Measurements from ENCODE around the gene ZC3H12C. TPM values are rescaled to one million over a fixed set of nuclear protein-coding genes. Genes with fewer than 3 reads are reported as not detected.

The ZC3H12C gene
- total RNA-seq, 1 donor from 2014 or later = 13.9 TPM

DNA sequence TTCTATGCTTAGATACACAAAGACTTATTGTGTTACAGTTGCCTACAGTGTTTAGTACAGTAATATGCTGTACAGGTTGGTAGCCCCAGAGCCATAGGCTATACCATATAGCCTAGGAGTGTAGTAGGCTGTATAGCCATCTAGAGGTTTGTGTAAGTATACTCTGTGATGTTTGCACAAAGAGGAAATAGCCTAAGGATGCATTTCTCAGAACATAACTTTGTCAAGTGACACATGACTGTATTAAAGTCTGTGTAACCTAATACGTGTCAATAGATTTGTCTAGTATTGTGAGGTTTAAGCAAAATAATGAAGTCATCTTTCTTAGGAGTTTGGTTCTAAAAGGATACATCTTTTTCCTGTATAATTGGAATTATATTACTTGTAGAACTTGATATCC, 5.5 kb downstream of the ZC3H12C start:
- no peak for DNase-seq (ENCODE audit: low spot score)

DNA sequence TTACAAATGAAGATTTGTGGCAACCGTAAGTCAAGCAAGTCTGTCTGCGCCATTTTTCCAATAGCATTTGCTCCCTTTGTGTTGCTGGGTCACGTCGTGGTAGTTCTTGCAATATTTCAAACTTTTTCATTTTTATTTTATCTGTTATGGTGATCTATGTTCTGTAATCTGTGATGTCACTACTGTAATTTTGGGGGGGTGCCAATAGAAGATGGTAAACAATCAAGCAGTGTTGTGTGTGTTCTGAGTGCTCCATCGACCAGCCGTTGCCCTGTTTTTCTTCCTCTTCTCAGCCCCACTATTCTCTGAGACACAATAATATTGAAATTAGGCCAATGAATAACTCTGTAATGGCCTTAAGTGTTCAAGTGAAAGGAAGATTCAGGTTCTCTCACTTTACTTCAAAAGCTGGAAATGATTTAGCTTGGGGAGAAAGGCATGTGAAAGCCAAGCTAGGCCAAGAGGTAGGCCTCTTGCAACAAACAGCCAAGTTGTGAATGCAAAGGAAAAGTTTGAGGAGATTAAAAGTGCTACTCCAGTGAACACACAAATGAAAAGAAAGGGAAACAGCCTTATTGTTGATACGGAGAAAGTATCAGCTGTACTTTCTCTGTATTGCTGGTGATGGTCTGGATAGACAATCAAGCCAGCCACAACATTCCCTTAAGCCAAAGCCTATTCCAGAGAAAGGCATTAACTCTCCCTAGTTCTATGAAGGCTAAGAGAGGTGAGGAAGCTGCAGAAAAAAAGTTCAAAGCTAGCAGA, 7.5 kb downstream of the ZC3H12C start:
- no peak for DNase-seq (ENCODE audit: low spot score)

DNA sequence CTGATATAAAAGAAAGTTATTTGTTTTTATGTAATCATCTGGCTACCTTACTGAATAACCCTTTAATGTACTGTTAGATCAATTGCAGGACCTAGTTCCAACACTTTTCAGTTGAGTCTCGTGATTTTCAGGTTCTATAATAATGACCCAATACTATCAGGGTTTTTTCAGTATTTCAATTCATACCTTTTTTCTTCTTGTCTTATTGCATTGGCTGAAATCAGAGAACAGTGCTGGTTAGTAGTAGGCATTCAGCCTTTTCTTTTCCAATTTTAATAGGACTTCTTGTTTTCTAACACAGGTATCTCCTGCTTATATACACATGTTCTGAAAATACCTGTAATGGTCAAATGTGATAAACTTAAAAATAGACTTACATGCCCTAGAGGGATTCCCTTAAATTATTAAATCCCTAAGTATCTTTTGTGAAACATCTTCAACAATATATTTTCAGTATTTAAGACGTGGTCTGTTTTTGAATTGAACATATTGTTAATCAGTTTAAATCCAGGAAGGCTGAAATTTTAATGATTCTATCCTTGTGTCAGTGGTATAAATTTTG, 13.6 kb downstream of the ZC3H12C start:
- DNase-seq (ENCODE audit: low spot score) = no peak

GRCh38 chr11:110110854-110111253, 17.7 kb downstream of the ZC3H12C start:
- DNase-seq (ENCODE audit: low spot score) = no peak

- DNase-seq (ENCODE audit: low spot score) = no peak
These were observed 19.3 kb downstream of the ZC3H12C start for GRCh38 chr11:110112457-110112856.

GRCh38 chr11:110113505-110113904, 20.3 kb downstream of the ZC3H12C start:
- no peak for DNase-seq (ENCODE audit: low spot score)

GRCh38 chr11:110113973-110114372, 20.8 kb downstream of the ZC3H12C start:
- no peak for DNase-seq (ENCODE audit: low spot score)

DNA sequence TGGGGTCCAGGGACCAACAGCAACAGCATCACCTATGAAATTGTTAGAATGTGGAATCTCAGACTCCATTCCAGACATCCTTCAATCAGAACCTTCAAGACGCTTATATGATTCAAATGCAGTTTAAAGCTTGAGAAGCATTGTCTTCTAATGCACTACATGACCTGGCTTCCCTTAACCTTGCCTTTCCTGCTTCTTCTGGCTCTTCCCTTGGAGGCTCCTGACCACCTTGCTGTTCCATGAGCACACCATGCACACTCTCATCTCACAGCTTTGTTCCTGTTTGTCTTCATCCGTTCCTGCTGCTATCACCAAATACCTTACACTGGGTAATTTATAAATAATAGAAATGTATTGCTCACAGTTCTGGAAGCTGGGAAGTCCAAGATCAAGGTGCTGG, 26.1 kb downstream of the ZC3H12C start:
- DNase-seq (ENCODE audit: low spot score) = no peak

GRCh38 chr11:110121204-110121603, 28.0 kb downstream of the ZC3H12C start:
- no peak for DNase-seq (ENCODE audit: low spot score)

GRCh38 chr11:110123003-110123402, 29.8 kb downstream of the ZC3H12C start:
- DNase-seq (ENCODE audit: low spot score) = no peak

DNA sequence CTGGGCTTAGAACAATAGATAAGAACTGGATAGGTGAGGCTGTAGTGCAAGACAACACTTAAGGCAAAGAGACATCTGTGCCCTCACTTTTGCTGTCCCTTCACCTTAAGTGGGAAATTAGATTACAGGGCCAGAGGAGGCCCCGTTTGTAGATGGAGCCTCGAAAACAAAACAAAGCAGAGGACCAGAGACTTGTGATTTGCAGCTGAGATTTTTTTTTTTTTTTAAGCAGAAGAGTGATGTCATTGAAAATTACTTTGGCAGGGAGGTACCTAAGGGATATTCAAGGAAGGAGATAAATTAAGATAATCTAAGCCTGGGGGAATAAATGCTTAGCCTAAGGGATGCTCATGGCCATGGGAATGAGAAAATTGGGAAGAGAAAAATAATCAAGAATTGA, 31.4 kb downstream of the ZC3H12C start:
- DNase-seq (ENCODE audit: low spot score) = no peak

GRCh38 chr11:110125632-110126031, 32.4 kb downstream of the ZC3H12C start:
- DNase-seq (ENCODE audit: low spot score) = no peak

GRCh38 chr11:110126936-110127335, 33.7 kb downstream of the ZC3H12C start:
- no peak for DNase-seq (ENCODE audit: low spot score)

DNA sequence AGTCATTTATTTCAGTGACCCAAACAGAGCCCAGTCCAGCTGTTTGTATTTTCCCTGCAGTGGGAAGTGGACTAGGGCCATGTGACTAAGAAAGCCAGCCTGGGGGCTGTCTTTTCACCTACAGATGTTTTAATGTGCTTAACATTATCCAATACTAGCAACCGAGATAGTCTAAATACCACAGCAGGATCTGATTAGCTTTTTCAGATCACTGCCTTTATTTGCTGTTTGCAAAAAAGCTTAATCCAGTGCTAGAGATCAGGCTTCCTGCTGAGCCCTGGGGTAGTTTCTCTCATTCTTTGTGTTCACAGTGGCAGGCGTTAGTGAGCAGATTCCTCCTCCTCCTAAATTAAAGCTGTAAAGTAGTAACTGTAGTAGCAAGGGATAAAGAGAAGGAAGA, 35.0 kb downstream of the ZC3H12C start:
- DNase-seq (ENCODE audit: low spot score) = no peak

DNA sequence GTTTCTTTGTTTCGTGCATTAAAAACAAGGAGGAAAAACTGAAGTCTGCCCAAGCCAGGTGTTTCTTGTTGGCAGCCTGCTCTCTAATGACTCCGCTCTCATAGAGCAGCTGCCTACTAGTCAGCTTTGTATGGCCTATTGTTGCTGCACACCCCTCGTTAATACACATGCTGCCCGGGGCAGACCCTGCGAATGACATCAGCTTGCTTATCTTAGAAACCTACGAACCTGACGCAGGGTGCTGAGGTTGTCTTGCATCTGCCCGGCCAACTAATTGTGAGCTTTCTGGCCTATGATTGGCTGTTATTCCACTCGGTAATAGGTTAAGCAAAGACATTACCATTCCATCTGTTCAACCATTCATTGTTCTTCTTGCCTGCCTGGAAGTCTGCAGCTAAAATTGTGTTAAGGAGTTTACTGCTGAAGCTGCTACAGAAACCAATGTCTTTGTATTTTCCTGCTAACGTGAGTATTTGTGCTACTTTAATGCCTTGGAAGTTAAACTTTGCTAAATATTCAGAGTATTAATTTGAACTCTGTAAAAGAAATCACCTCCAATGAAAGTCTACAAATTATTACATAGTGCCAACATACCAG, 37.5 kb downstream of the ZC3H12C start:
- no peak for DNase-seq (ENCODE audit: low spot score)

DNA sequence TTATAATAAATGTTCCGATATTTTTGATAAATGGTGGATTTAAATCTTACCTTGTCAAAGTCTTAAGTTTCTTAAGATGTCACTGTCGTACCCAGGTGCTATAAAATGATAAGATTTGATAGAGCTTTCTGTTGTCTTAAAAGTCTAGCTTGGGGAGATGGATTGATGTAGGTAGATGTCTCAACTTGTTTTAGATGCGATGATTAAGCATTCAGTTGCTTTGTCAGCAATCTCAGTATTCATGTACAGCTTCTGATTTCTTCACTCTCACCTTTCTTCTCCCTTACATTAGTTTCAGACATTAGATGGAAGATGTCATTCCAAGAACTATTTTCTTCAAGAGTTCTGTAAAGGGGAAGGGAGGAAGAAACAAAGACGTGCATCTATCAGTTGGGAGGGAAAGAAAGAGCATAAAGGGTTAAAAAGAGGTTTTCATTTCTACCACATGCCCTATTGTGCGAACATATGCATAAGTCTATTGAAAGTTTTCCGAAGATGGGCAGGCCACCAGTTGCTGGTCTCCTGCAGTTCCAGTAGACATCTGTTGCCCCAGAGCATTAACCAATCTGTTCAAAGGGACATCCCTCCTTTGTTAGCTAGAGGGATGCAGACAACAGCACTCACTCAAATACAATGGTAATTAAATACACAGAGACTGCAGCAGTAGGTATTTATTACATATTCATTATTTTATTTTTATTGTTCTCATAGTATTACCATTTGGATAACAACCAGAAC, 38.4 kb downstream of the ZC3H12C start:
- DNase-seq (ENCODE audit: low spot score) = no peak

DNA sequence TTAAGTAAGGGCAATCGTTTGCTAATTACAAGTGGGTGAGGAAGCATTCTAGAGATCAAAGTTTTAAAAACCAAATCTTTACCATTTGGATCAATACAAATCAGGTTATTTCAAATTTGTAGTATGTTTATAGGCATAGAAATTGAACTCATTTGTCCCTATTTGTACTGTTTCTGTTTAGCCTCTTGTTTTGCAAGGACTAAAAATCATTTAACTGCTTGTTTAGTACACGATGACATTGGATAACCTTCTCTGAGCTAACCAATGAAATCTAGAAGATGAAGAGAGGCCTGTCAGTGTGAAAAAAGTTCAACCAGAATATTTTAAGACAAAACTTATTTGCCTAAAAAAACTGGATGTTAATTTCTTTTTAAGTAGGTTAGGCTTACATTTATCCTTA, 40.0 kb downstream of the ZC3H12C start:
- no peak for DNase-seq (ENCODE audit: low spot score)

DNA sequence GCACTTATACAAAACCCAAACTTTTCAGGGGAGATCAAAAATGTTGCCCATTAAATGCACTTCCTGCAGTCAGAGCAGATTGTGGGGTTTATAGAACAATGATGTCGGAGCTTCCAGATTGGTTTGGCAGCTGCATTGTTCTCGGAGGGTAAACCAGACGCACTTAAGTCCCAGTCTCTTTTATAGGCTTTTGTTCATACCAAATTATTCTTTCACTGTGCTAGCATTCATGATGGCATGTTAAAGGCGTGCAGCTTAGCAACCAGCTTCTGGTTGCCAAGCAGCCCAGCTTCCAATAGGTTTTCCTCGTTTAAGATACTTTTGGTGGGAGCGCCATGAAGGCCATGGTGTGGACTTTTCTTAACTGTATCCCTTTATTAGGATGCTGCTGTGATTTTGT, 40.9 kb downstream of the ZC3H12C start:
- no peak for DNase-seq (ENCODE audit: low spot score)

- DNase-seq (ENCODE audit: low spot score) = no peak
These were observed 48.6 kb downstream of the ZC3H12C start for GRCh38 chr11:110141812-110142211.

- no peak for DNase-seq (ENCODE audit: low spot score)
These were observed 54.9 kb downstream of the ZC3H12C start for GRCh38 chr11:110147962-110148709.

DNA sequence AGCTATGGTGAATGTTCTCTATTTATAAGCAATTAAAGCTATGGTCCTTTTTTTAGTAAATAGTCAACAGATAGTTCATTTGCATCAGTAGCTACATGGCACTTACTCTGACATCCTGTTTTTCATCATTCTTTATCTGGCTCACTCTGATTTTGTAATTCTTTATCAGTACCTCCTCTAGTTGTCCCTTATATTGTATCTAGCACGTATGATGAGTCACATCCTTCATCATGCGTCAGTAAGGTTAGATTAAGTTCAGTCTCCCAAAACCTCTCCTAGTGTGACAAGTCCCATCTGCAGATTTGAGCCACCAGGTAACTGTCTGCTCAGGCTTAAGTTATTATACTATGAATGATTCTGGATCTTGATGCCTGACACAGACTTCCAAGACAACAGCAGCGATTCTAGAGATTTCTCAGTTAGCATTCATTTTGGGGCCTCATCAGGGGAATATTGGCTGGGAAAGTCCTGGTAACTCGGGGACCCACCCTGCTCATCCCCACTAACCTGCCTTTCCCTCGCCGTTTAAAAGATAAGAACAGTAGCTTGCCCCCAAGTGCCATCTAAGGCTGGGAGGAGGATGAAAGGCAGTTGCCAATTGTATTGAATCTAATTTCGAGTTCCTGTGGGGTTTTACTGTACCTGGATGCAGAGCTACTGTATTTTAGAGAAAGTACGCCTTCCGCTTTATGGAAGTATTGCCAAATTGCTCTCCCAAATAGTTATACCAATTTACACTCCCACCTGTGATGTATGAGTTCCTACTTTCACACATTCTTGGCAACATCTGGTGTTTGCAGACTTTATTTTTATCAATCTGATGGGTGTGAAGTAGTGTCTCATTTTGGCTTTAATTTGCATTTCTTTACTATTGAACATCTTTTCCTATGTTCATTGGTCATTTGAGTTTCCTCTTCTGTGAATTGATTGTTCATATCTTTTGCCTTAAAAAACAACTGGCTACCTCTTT, 55.9 kb downstream of the ZC3H12C start:
- DNase-seq (ENCODE audit: low spot score) = no peak
